Caco-2 (cell line): ENCODE results near the gene VAT1L. TPM values are rescaled to one million over a fixed set of nuclear protein-coding genes. Genes with fewer than 3 reads are reported as not detected.

ENCODE experiments used
- BruUV-seq: library from RNA; stranded (reverse); fragments of 400-500 nt; replicated peaks from 2 replicates; lab custom pipeline; 2021; lab: Mats Ljungman, UMichigan
- CTCF ChIA-PET: fragments of 300-600 bp; sonication (Branson Sonifier 250); formaldehyde crosslinking; loops from one replicate; lab custom pipeline; 2022; ENCODE audit warnings: antibody characterized with exemption; lab: Charles Lee
- POLR2A ChIA-PET: fragments of 300-600 bp; sonication (Branson Sonifier 250); formaldehyde crosslinking; loops from one replicate; lab custom pipeline; 2022; ENCODE audit warnings: antibody characterized with exemption; lab: Charles Lee
- DNase-seq, 2 experiments: peaks; one replicate each; pipeline versions ENCODE4 v3.0.0 to v3.0.0-alpha.2; 2020 to 2022
- H3K27me3 ChIP-seq: replicated peaks from 2 replicates; pipeline ENCODE4 v1.6.0; 2011; ENCODE audit warnings: low read length; ENCODE audit not compliant: control insufficient read depth, insufficient read depth
- H3K36me3 ChIP-seq: 2 replicates; pipeline ENCODE4 v1.5.1; 2011; ENCODE audit warnings: low read length; ENCODE audit not compliant: control insufficient read depth, insufficient read depth
- H3K4me1 ChIP-seq: fragments of 250-450 bp; sonication (Bioruptor Pico); 2 replicates; pipeline ENCODE4 v1.5.1; 2020; ENCODE audit warnings: mild to moderate bottlenecking
- H3K4me3 ChIP-seq: 2 replicates; pipeline ENCODE4 v1.5.1; 2011; ENCODE audit warnings: low read depth, mild to moderate bottlenecking, control low read depth, low read length
- H3K9me3 ChIP-seq: fragments of 250-450 bp; sonication (Bioruptor Pico); 2 replicates; pipeline ENCODE4 v1.5.1; 2020; ENCODE audit warnings: mild to moderate bottlenecking, moderate library complexity
- H3K27ac Mint-ChIP-seq: one replicate; pipeline ENCODE4 v1.8.0; 2022; ENCODE audit warnings: mixed read lengths; ENCODE audit not compliant: unreplicated experiment
- H3K27me3 Mint-ChIP-seq: one replicate; pipeline ENCODE4 v1.8.0; 2022; ENCODE audit warnings: mixed read lengths; ENCODE audit not compliant: insufficient read depth, unreplicated experiment
- H3K36me3 Mint-ChIP-seq: one replicate; pipeline ENCODE4 v1.8.0; 2022; ENCODE audit warnings: mild to moderate bottlenecking, mixed read lengths; ENCODE audit not compliant: insufficient read depth, unreplicated experiment
- H3K4me1 Mint-ChIP-seq: one replicate; pipeline ENCODE4 v1.8.0; 2022; ENCODE audit warnings: low read depth, mixed read lengths; ENCODE audit not compliant: unreplicated experiment
- H3K4me3 Mint-ChIP-seq: one replicate; pipeline ENCODE4 v1.8.0; 2022; ENCODE audit warnings: mild to moderate bottlenecking, moderate library complexity, mixed read lengths; ENCODE audit not compliant: unreplicated experiment
- H3K9me3 Mint-ChIP-seq: one replicate; pipeline ENCODE4 v1.8.0; 2022; ENCODE audit warnings: mixed read lengths; ENCODE audit not compliant: unreplicated experiment
- intact Hi-C: fragments of 100-400 bp; cut with micrococcal nuclease; formaldehyde crosslinking; loops from one replicate; pipeline ENCODE4 v1.10.0; 2022; ENCODE audit not compliant: unreplicated experiment
- total RNA-seq: library from RNA; stranded (reverse); gene quantifications from 2 replicates; pipeline ENCODE4 v1.2.3, GENCODE V29; 2022
- TF ChIP-seq, protein P1 (sequence below), 2 experiments: fragments of 200-600 bp in 1 of 2; IDR thresholded peaks; 1 replicate in 1 of 2; 2 replicates in 1 of 2; pipeline versions ENCODE4 v1.5.1 to v1.8.0; 2011 to 2022; ENCODE audit warnings: antibody characterized with exemption in 1 of 2, control low read depth in 1 of 2, inconsistent platforms in 1 of 2, low read depth in 1 of 2, low read length in 1 of 2, mild to moderate bottlenecking in 1 of 2, moderate library complexity in 1 of 2; ENCODE audit not compliant: insufficient read depth in 1 of 2, severe bottlenecking in 1 of 2, unreplicated experiment in 1 of 2

Gene VAT1L
- total RNA-seq, 1 experiment from 2014 or later, result not detected

DNA sequence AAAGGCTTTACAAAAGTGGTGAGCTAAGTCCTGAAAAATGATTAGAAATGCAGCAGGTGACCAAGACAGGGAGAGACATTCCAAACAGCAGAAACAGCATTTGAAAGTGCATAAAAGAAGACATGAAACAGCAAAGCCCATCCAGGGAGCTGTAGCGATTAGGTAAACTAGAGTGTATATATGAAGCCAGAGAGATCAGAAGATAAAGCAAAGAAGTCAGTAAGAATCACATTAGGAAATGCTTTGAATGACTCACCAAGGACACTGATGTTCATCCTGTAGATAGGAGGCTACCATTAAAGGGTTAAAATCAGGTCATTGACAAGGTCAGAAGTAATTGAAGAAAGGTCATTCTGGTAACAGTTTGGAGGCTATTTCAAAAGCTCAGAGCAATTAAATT, 27.6 kb upstream of the VAT1L start:
- H3K27me3 Mint-ChIP-seq, result no peaks in the 10 kb centered on the region
- no peaks in the 10 kb centered on the region for H3K27me3 ChIP-seq
- H3K4me3 ChIP-seq, result no peak overlapping the region
- ChIA-PET CTCF (no interaction called here), POLR2A (no interaction called here)
- no peak overlapping the region for H3K4me3 Mint-ChIP-seq
- H3K9me3 ChIP-seq, result no peaks in the 10 kb centered on the region
- DNase-seq, result no peak
- no peaks in the 10 kb centered on the region for H3K36me3 Mint-ChIP-seq
- intact Hi-C loops, result loop anchor here (5.0 kb wide), 1 partner anchor 83 kb away; no protein-coding TSS in a partner anchor
- no peaks in the 10 kb centered on the region for H3K36me3 ChIP-seq
- no peaks in the 10 kb centered on the region for H3K9me3 Mint-ChIP-seq
- no peak overlapping the region for H3K27ac Mint-ChIP-seq
- TF ChIP-seq, protein P1, sequence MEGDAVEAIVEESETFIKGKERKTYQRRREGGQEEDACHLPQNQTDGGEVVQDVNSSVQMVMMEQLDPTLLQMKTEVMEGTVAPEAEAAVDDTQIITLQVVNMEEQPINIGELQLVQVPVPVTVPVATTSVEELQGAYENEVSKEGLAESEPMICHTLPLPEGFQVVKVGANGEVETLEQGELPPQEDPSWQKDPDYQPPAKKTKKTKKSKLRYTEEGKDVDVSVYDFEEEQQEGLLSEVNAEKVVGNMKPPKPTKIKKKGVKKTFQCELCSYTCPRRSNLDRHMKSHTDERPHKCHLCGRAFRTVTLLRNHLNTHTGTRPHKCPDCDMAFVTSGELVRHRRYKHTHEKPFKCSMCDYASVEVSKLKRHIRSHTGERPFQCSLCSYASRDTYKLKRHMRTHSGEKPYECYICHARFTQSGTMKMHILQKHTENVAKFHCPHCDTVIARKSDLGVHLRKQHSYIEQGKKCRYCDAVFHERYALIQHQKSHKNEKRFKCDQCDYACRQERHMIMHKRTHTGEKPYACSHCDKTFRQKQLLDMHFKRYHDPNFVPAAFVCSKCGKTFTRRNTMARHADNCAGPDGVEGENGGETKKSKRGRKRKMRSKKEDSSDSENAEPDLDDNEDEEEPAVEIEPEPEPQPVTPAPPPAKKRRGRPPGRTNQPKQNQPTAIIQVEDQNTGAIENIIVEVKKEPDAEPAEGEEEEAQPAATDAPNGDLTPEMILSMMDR (IDR thresholded peaks at IDR 0.05; ENCODE audit: insufficient read depth in 1 of 2, low read depth in 1 of 2, low read length in 1 of 2, severe bottlenecking in 1 of 2, unreplicated experiment in 1 of 2), result no peak
- no peaks in the 10 kb centered on the region for H3K4me1 Mint-ChIP-seq
- no TSS peak for BruUV-seq
- no peaks in the 10 kb centered on the region for H3K4me1 ChIP-seq

DNA sequence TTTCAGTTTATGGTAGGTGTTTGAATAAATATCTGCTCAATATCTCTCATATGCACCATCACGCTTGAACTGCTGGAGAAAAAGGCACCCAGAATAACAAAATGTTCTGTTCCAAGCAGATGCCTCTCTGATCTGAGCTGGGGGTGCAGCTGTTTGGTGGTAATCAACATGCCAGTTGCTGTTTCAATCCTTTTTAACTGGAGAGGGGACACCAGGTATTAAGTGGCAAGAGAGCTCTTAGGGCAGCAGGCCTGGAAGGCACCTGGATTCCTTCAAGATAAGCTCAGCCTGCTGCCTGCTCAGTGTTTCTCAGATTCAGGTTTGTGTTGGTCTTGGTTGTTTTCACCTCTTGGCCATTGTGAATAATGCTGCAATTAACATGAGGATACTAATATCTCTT, 27.2 kb upstream of the VAT1L start:
- ChIA-PET CTCF (no interaction called here), POLR2A (no interaction called here)
- no peaks in the 10 kb centered on the region for H3K27me3 Mint-ChIP-seq
- TF ChIP-seq, protein P1 (IDR thresholded peaks at IDR 0.05; ENCODE audit: insufficient read depth in 1 of 2, low read depth in 1 of 2, low read length in 1 of 2, severe bottlenecking in 1 of 2, unreplicated experiment in 1 of 2), result no peak
- no peak overlapping the region for H3K4me3 Mint-ChIP-seq
- no peak for DNase-seq
- no peak overlapping the region for H3K27ac Mint-ChIP-seq
- no peaks in the 10 kb centered on the region for H3K9me3 ChIP-seq
- no peaks in the 10 kb centered on the region for H3K36me3 Mint-ChIP-seq
- H3K4me1 ChIP-seq, result no peaks in the 10 kb centered on the region
- no peaks in the 10 kb centered on the region for H3K27me3 ChIP-seq
- no peak overlapping the region for H3K4me3 ChIP-seq
- H3K9me3 Mint-ChIP-seq, result no peaks in the 10 kb centered on the region
- intact Hi-C loops, result loop anchor here (5.0 kb wide), 1 partner anchor 84 kb away; no protein-coding TSS in a partner anchor
- H3K4me1 Mint-ChIP-seq, result no peaks in the 10 kb centered on the region
- H3K36me3 ChIP-seq, result no peaks in the 10 kb centered on the region
- BruUV-seq, result no TSS peak

DNA sequence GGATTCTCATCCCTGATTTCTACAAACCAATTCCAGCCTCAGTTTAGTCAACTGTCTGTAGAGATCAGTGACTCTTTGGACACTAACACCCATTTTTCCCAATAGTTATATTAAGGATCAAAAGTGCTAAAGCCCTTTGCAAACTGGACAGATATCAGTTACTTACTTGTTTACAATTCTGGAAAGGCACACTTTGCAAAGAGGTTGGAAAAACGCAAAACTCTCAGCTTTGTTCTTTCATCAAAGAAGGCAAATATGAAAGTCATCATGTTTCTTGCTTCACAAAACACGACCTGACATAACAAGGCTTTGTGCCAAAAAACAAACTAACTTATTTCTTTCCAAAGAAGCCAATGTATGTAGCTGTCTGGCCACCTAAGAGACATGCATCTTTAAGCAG, 26.1 kb upstream of the VAT1L start:
- DNase-seq, result no peak
- no TSS peak for BruUV-seq
- POLR2A ChIA-PET, result no interaction called here

More for the DNA sequence above, 26.1 kb upstream of the VAT1L start:
- Histone ChIP-seq H3K4me1 (no peaks in the 10 kb centered on the region), H3K9me3 (no peaks in the 10 kb centered on the region), H3K4me3 (no peak overlapping the region), H3K27me3 (no peaks in the 10 kb centered on the region), H3K36me3 (no peaks in the 10 kb centered on the region)
- Mint-ChIP-seq H3K27me3 (no peaks in the 10 kb centered on the region), H3K27ac (no peak overlapping the region), H3K4me3 (no peak overlapping the region), H3K4me1 (no peaks in the 10 kb centered on the region), H3K36me3 (no peaks in the 10 kb centered on the region), H3K9me3 (no peaks in the 10 kb centered on the region)
- TF ChIP-seq, protein P1 (IDR thresholded peaks at IDR 0.05; ENCODE audit: insufficient read depth in 1 of 2, low read depth in 1 of 2, low read length in 1 of 2, severe bottlenecking in 1 of 2, unreplicated experiment in 1 of 2), result no peak
- intact Hi-C loops, result loop anchor here (5.0 kb wide), 1 partner anchor 85 kb away; no protein-coding TSS in a partner anchor
- CTCF ChIA-PET, result no interaction called here
